IMR-90 (cell line): ENCODE results near the gene GRM5. TPM values are rescaled to one million over a fixed set of nuclear protein-coding genes. Genes with fewer than 3 reads are reported as not detected.

ENCODE experiments used
- CEBPB ChIP-seq: IDR thresholded peaks from 2 replicates; pipeline ENCODE4 v1.6.1; 2012; ENCODE audit warnings: low read depth, low read length, improper control_type of control experiment
- CHD1 ChIP-seq: IDR thresholded peaks from 2 replicates; pipeline ENCODE4 v1.6.1; 2012; ENCODE audit warnings: low read depth, low read length, improper control_type of control experiment
- CTCF ChIP-seq: conservative IDR thresholded peaks from 2 replicates; pipeline ENCODE4 v1.5.1; 2012; ENCODE audit warnings: mild to moderate bottlenecking, low read depth, low read length, improper control_type of control experiment
- POLR2A ChIP-seq: IDR thresholded peaks from 2 replicates; pipeline ENCODE4 v1.6.1; 2012; ENCODE audit warnings: mild to moderate bottlenecking, low read depth, low read length
- RAD21 ChIP-seq: IDR thresholded peaks from 2 replicates; pipeline ENCODE4 v1.6.1; 2012; ENCODE audit warnings: low read length, improper control_type of control experiment
- RCOR1 ChIP-seq: IDR thresholded peaks from 2 replicates; pipeline ENCODE4 v1.6.1; 2012; ENCODE audit warnings: mild to moderate bottlenecking, low read length, improper control_type of control experiment; ENCODE audit not compliant: insufficient replicate concordance
- RFX5 ChIP-seq: IDR thresholded peaks from 2 replicates; pipeline ENCODE4 v1.8.0; 2012; ENCODE audit warnings: low read depth, mild to moderate bottlenecking, low read length, moderate library complexity
- polyA plus RNA-seq, 3 experiments: library from polyadenylated mRNA; depleted of rRNA; stranded (reverse); fragments of >200 nt; gene quantifications; 2 replicates each; pipeline ENCODE4 v1.2.3, GENCODE V29; 2012; ENCODE audit warnings: low replicate concordance in 1 of 3
- total RNA-seq: library from RNA; depleted of rRNA; stranded (reverse); fragments of >200 nt; gene quantifications from 2 replicates; pipeline ENCODE4 v1.2.3, GENCODE V29; 2012

The GRM5 gene
- total and polyA plus RNA-seq, 2 of the 4 experiments (the other 2 are of a cell fraction): under 0.01 TPM

- TF ChIP-seq CTCF (no peak), RCOR1 (no peak), POLR2A (no peak), RFX5 (no peak), CHD1 (no peak), CEBPB (no peak), RAD21 (no peak)
These were observed 524.8 kb downstream of the GRM5 start (continued) for GRCh38 chr11:88541006-88541405.
